Measurements from ENCODE around the gene SAC3D1. TPM values are rescaled to one million over a fixed set of nuclear protein-coding genes. Genes with fewer than 3 reads are reported as not detected.

SAC3D1 gene
- polyA plus RNA-seq, 1 of the 3 experiments (the other 2 are of a cell fraction) = 22.5 TPM

GRCh38 chr11:65089621-65090020 lies 48.6 kb downstream of the SAC3D1 start:
- Histone ChIP-seq H3K79me2 (ENCODE audit: insufficient read depth) (peaks cover 14% of the 10 kb centered on the region), H3K27ac (ENCODE audit: low read depth in 2 of 2, low read length in 1 of 2) (no peak overlapping the region), H3K9me2 (no peaks in the 10 kb centered on the region), H2AFZ (ENCODE audit: low read depth) (no peak overlapping the region), H3K9ac (no peak overlapping the region), H3K4me2 (no peak overlapping the region), H4K20me1 (ENCODE audit: insufficient read depth) (no peaks in the 10 kb centered on the region), H3F3A (replicated peaks; ENCODE audit: insufficient read depth) (peaks cover 18% of the 10 kb centered on the region), H3K36me3 (replicated peaks in 1 of 2; ENCODE audit: control insufficient read depth in 1 of 2, insufficient read depth in 2 of 2, low read length in 1 of 2) (peaks cover 8 to 39% of the 10 kb centered on the region in 2 experiments), H3K4me1 (ENCODE audit: control insufficient read depth in 1 of 2, insufficient read depth in 2 of 2, low read depth in 1 of 2, low read length in 1 of 2) (peaks cover 8% of the 10 kb centered on the region in 2 experiments; a peak in 3 of 4 replicates), H3K4me3 (ENCODE audit: low read depth in 2 of 2, low read length in 1 of 2) (no peak overlapping the region), H3K27me3 (ENCODE audit: insufficient read depth) (no peaks in the 10 kb centered on the region), H3K9me3 (no peaks in the 10 kb centered on the region)
- no peak for DNase-seq
- CTCF ChIA-PET = interaction anchor here (1.9 to 2.6 kb wide), 2 partner anchors 20 to 23 kb away, joined by 11 to 13 read pairs; partner anchors contain the start of gene TM7SF2
- POLR2A ChIA-PET = interaction anchor here (1.2 kb wide), 1 partner anchor 23 kb away, joined by 4 read pairs; no protein-coding TSS in a partner anchor
- TF ChIP-seq GABPA (IDR thresholded peaks at IDR 0.05; ENCODE audit: low read depth) = no peak
- TF ChIP-seq MXI1 (IDR thresholded peaks at IDR 0.05; ENCODE audit: low read depth, low read length) = no peak
- no peak for TF ChIP-seq TEAD4 (IDR thresholded peaks at IDR 0.05; ENCODE audit: borderline replicate concordance, insufficient read depth)
- TF ChIP-seq USF1 (IDR thresholded peaks at IDR 0.05; ENCODE audit: borderline replicate concordance, low read depth) = no peak
- no peak for TF ChIP-seq SMC3 (IDR thresholded peaks at IDR 0.05; ENCODE audit: low read depth, low read length)
- no peak for TF ChIP-seq RCOR1 (IDR thresholded peaks at IDR 0.05; ENCODE audit: low read length)
- TF ChIP-seq PBX3 (IDR thresholded peaks at IDR 0.05) = no peak
- TF ChIP-seq RXRA (IDR thresholded peaks at IDR 0.05; ENCODE audit: borderline replicate concordance, low read depth) = no peak
- WGBS (ENCODE audit: low lambda C conversion rate) = 97% methylated on average over 4 of the region's 4 CpGs

GRCh38 chr11:65090628-65091027 lies 49.6 kb downstream of the SAC3D1 start:
- no peaks in the 10 kb centered on the region for H3K9me2 ChIP-seq
- TF ChIP-seq FOXM1 (IDR thresholded peaks at IDR 0.05; ENCODE audit: low read depth) (no peak), GABPA (IDR thresholded peaks at IDR 0.05; ENCODE audit: low read depth) (no peak), ZBTB33 (IDR thresholded peaks at IDR 0.05; ENCODE audit: borderline replicate concordance, low read depth) (no peak), MAX (IDR thresholded peaks at IDR 0.05; ENCODE audit: low read depth) (no peak), USF2 (IDR thresholded peaks at IDR 0.05; ENCODE audit: borderline replicate concordance, low read depth, low read length) (no peak), TAF1 (IDR thresholded peaks at IDR 0.05; ENCODE audit: borderline replicate concordance, low read depth, low read length) (no peak), RCOR1 (IDR thresholded peaks at IDR 0.05; ENCODE audit: low read length) (no peak), NFIC (IDR thresholded peaks at IDR 0.05; ENCODE audit: borderline replicate concordance) (no peak), NRF1 (IDR thresholded peaks at IDR 0.05; ENCODE audit: low read depth, low read length) (no peak), RFX5 (IDR thresholded peaks at IDR 0.05; ENCODE audit: low read length) (no peak), USF1 (IDR thresholded peaks at IDR 0.05; ENCODE audit: borderline replicate concordance, low read depth) (no peak), SIN3A (IDR thresholded peaks at IDR 0.05; ENCODE audit: borderline replicate concordance, low read depth, low read length) (no peak)
- WGBS (ENCODE audit: low lambda C conversion rate) = 92% methylated on average over 4 of the region's 4 CpGs
- ChIA-PET CTCF (interaction anchor here (1.9 to 2.6 kb wide), 2 partner anchors 19 to 22 kb away, joined by 11 to 13 read pairs; partner anchors contain the start of gene TM7SF2), POLR2A (no interaction called here)
- no peaks in the 10 kb centered on the region for H4K20me1 ChIP-seq (ENCODE audit: insufficient read depth)
- no peaks in the 10 kb centered on the region for H3K27me3 ChIP-seq (ENCODE audit: insufficient read depth)
- no peak overlapping the region for H3K4me3 ChIP-seq (ENCODE audit: low read depth in 2 of 2, low read length in 1 of 2)
- H3F3A ChIP-seq (replicated peaks; ENCODE audit: insufficient read depth) = peaks cover 23% of the 10 kb centered on the region
- H3K4me2 ChIP-seq = no peak overlapping the region
- H3K4me1 ChIP-seq (ENCODE audit: control insufficient read depth in 1 of 2, insufficient read depth in 2 of 2, low read depth in 1 of 2, low read length in 1 of 2) = peaks cover 0 to 1% of the 10 kb centered on the region in 2 experiments; a peak in 1 of 4 replicates
- peaks cover under 1 to 31% of the 10 kb centered on the region in 2 experiments for H3K36me3 ChIP-seq (replicated peaks in 1 of 2; ENCODE audit: control insufficient read depth in 1 of 2, insufficient read depth in 2 of 2, low read length in 1 of 2)
- DNase-seq = no peak
- no peak overlapping the region for H2AFZ ChIP-seq (ENCODE audit: low read depth)
- H3K79me2 ChIP-seq (ENCODE audit: insufficient read depth) = peaks cover 4% of the 10 kb centered on the region
- no peak overlapping the region for H3K9ac ChIP-seq
- no peaks in the 10 kb centered on the region for H3K9me3 ChIP-seq
- no peak overlapping the region for H3K27ac ChIP-seq (ENCODE audit: low read depth in 2 of 2, low read length in 1 of 2)

Data from SK-N-SH (cell line).